Measurements from ENCODE around the gene MOB3C. TPM values are rescaled to one million over a fixed set of nuclear protein-coding genes. Genes with fewer than 3 reads are reported as not detected.

The MOB3C gene
- polyA plus RNA-seq, 3 donors: 5.3 to 18.1 (median 6.1) TPM

DNA sequence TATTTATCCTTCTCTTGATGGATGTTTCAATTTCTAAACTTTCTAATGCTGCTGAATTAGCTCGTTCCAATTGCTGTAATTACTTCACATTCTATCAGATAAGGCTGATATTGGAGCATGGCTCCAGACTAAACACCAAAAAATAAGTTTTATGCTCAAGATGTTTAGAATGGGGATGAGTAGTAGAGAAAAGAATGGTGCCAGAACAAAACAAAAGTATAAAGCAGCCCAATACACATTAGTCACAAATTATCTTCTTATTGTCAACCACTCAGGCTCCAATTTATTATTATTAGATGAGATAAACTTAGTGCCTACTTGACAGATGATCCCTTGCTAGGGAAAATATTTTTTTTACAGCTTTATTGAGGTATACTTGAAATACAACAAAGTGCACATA lies 29.7 kb upstream of the MOB3C start:
- H4K20me1 ChIP-seq (ENCODE audit: insufficient read depth, low read length): no peaks in the 10 kb centered on the region
- H3K79me2 ChIP-seq (ENCODE audit: insufficient read depth, low read length): no peaks in the 10 kb centered on the region
- Mint-ChIP-seq H3K4me3 (no peak overlapping the region), H3K36me3 (peaks cover 39 to 58% of the 10 kb centered on the region in 2 donors), H3K4me1 (no peaks in the 10 kb centered on the region), H3K9me3 (peaks cover 0 to 11% (median 7%) of the 10 kb centered on the region in 7 donors), H3K27me3 (ENCODE audit: low read depth in 3 of 3) (no peaks in the 10 kb centered on the region), H3K27ac (no peak overlapping the region)
- peaks cover 20 to 60% of the 10 kb centered on the region in 2 donors for H3K36me3 ChIP-seq (replicated peaks in 1 of 2; ENCODE audit: control insufficient read depth in 1 of 2, insufficient read depth in 2 of 2, low read length in 2 of 2)
- intact Hi-C loops (cut with micrococcal nuclease): no loop called here
- H3K4me1 ChIP-seq (ENCODE audit: control insufficient read depth in 1 of 2, insufficient read depth in 2 of 2, low read length in 2 of 2): no peaks in the 10 kb centered on the region
- H3K27ac ChIP-seq (ENCODE audit: low read depth in 1 of 2, low read length in 2 of 2): no peak overlapping the region
- H3K27me3 ChIP-seq (ENCODE audit: control insufficient read depth in 2 of 2, insufficient read depth in 2 of 2, low read length in 2 of 2): no peaks in the 10 kb centered on the region
- H3K9ac ChIP-seq (ENCODE audit: insufficient read depth, low read length, poor library complexity, severe bottlenecking): no peak overlapping the region
- peaks cover 0 to 9% of the 10 kb centered on the region in 2 donors for H3K9me3 ChIP-seq (replicated peaks in 1 of 2; ENCODE audit: control insufficient read depth in 1 of 2, insufficient read depth in 1 of 2, low read length in 2 of 2)
- TF ChIP-seq, protein P1, sequence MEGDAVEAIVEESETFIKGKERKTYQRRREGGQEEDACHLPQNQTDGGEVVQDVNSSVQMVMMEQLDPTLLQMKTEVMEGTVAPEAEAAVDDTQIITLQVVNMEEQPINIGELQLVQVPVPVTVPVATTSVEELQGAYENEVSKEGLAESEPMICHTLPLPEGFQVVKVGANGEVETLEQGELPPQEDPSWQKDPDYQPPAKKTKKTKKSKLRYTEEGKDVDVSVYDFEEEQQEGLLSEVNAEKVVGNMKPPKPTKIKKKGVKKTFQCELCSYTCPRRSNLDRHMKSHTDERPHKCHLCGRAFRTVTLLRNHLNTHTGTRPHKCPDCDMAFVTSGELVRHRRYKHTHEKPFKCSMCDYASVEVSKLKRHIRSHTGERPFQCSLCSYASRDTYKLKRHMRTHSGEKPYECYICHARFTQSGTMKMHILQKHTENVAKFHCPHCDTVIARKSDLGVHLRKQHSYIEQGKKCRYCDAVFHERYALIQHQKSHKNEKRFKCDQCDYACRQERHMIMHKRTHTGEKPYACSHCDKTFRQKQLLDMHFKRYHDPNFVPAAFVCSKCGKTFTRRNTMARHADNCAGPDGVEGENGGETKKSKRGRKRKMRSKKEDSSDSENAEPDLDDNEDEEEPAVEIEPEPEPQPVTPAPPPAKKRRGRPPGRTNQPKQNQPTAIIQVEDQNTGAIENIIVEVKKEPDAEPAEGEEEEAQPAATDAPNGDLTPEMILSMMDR (IDR thresholded peaks at IDR 0.05): no peak
- H3K4me2 ChIP-seq (replicated peaks; ENCODE audit: extremely low read depth, low read length, poor library complexity, severe bottlenecking): no peak overlapping the region
- no peak for DNase-seq
- no peak overlapping the region for H2AFZ ChIP-seq (ENCODE audit: insufficient read depth, low read depth, low read length, poor library complexity, severe bottlenecking)
- WGBS (ENCODE audit: insufficient coverage): no CpG with 5 or more reads among the region's 1 CpG
- H3K4me3 ChIP-seq (replicated peaks in 1 of 3; ENCODE audit: low read depth in 2 of 3, low read length in 3 of 3): no peak overlapping the region

DNA sequence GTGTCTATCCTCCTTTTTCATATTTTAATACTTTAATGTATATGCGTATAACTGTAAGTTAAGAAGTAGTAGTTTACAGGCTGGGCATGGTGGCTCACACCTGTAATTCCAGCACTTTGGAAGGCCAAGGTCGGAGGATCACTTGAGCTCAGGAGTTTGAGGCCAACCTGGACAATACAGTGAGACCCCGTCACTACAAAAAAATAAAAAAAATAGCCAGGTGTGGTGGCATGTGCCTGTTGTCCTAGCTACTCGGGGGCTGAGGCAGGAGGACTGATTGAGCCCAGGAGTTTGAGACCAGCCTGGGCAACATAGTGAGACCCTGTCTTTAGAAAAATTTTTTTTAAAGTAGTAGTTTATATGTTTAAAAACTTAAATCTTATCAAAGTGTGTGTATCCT lies 29.2 kb upstream of the MOB3C start:
- Mint-ChIP-seq H3K36me3 (peaks cover 39 to 61% of the 10 kb centered on the region in 2 donors), H3K4me3 (no peak overlapping the region), H3K9me3 (peaks cover 0 to 11% (median 7%) of the 10 kb centered on the region in 7 donors), H3K4me1 (peaks cover under 1% of the 10 kb centered on the region), H3K27me3 (ENCODE audit: low read depth in 3 of 3) (no peaks in the 10 kb centered on the region), H3K27ac (no peak overlapping the region)
- Histone ChIP-seq H3K27ac (ENCODE audit: low read depth in 1 of 2, low read length in 2 of 2) (no peak overlapping the region), H3K9ac (ENCODE audit: insufficient read depth, low read length, poor library complexity, severe bottlenecking) (no peak overlapping the region), H3K4me2 (replicated peaks; ENCODE audit: extremely low read depth, low read length, poor library complexity, severe bottlenecking) (no peak overlapping the region), H3K4me1 (ENCODE audit: control insufficient read depth in 1 of 2, insufficient read depth in 2 of 2, low read length in 2 of 2) (no peaks in the 10 kb centered on the region), H3K4me3 (replicated peaks in 1 of 3; ENCODE audit: low read depth in 2 of 3, low read length in 3 of 3) (no peak overlapping the region), H4K20me1 (ENCODE audit: insufficient read depth, low read length) (no peaks in the 10 kb centered on the region), H3K79me2 (ENCODE audit: insufficient read depth, low read length) (no peaks in the 10 kb centered on the region), H3K36me3 (replicated peaks in 1 of 2; ENCODE audit: control insufficient read depth in 1 of 2, insufficient read depth in 2 of 2, low read length in 2 of 2) (peaks cover 20 to 60% of the 10 kb centered on the region in 2 donors), H3K27me3 (ENCODE audit: control insufficient read depth in 2 of 2, insufficient read depth in 2 of 2, low read length in 2 of 2) (no peaks in the 10 kb centered on the region), H3K9me3 (replicated peaks in 1 of 2; ENCODE audit: control insufficient read depth in 1 of 2, insufficient read depth in 1 of 2, low read length in 2 of 2) (peaks cover 0 to 9% of the 10 kb centered on the region in 2 donors), H2AFZ (ENCODE audit: insufficient read depth, low read depth, low read length, poor library complexity, severe bottlenecking) (no peak overlapping the region)
- DNase-seq: no peak
- intact Hi-C loops (cut with micrococcal nuclease): no loop called here
- TF ChIP-seq, protein P1 (IDR thresholded peaks at IDR 0.05): no peak
- 100% methylated on average over 3 of the region's 4 CpGs for WGBS (ENCODE audit: insufficient coverage)
